K562 (cell line): ENCODE data around the gene AGL. TPM values are rescaled to one million over a fixed set of nuclear protein-coding genes. Genes with fewer than 3 reads are reported as not detected.

ENCODE experiments used
- ARID4B ChIP-seq: sonication (generic); formaldehyde crosslinking; IDR thresholded peaks from 2 replicates; pipeline ENCODE4 v1.8.0; 2022; ENCODE audit warnings: mild to moderate bottlenecking, missing genetic modification reagents
- CREB1 ChIP-seq, 2 experiments: sonication (generic) in 1 of 2; formaldehyde crosslinking in 1 of 2; IDR thresholded peaks; 2 replicates each; pipeline versions ENCODE4 v1.6.1 to v1.8.0; 2012 to 2022; ENCODE audit warnings: inconsistent platforms in 1 of 2, mild to moderate bottlenecking in 1 of 2, missing genetic modification reagents in 1 of 2, moderate library complexity in 1 of 2
- CSDE1 ChIP-seq, 2 experiments: fragments of 450-650 bp; IDR thresholded peaks; 2 replicates each; pipeline ENCODE4 v1.6.1; 2016; ENCODE audit warnings: mild to moderate bottlenecking in 1 of 2
- EGR1 ChIP-seq: fragments of 450-650 bp; conservative IDR thresholded peaks from 2 replicates; pipeline ENCODE4 v1.6.1; 2017; ENCODE audit warnings: mild to moderate bottlenecking
- ELF2 ChIP-seq: fragments of 250-450 bp; sonication (Bioruptor Pico); IDR thresholded peaks from 2 replicates; pipeline ENCODE4 v1.5.0; 2021; ENCODE audit warnings: mild to moderate bottlenecking
- HDAC6 ChIP-seq: IDR thresholded peaks from 2 replicates; pipeline ENCODE4 v1.6.1; 2012; ENCODE audit warnings: low read depth, mild to moderate bottlenecking, control low read depth, inconsistent platforms, low read length, moderate library complexity
- HNRNPH1 ChIP-seq: fragments of 200-400 bp; formaldehyde crosslinking; optimal IDR thresholded peaks from 2 replicates; pipeline ENCODE3; 2017; ENCODE audit warnings: low read depth, mild to moderate bottlenecking, low read length, moderate library complexity
- MCM5 ChIP-seq: fragments of 450-650 bp; IDR thresholded peaks from 2 replicates; pipeline ENCODE4 v1.6.1; 2016; ENCODE audit warnings: low read depth
- MIER1 ChIP-seq: fragments of 450-650 bp; IDR thresholded peaks from 2 replicates; pipeline ENCODE4 v1.6.1; 2016; ENCODE audit warnings: antibody characterized with exemption, mild to moderate bottlenecking, low read depth
- NFYB ChIP-seq: IDR thresholded peaks from 2 replicates; pipeline ENCODE4 v1.6.1; 2011; ENCODE audit warnings: mild to moderate bottlenecking, moderate library complexity; ENCODE audit not compliant: insufficient read length; ENCODE audit errors: extremely low read depth
- PBX2 ChIP-seq, 2 experiments: IDR thresholded peaks in 1 of 2; conservative IDR thresholded peaks in 1 of 2; 2 replicates each; pipeline ENCODE4 v1.6.1; 2016; ENCODE audit warnings: low read depth in 2 of 2, mild to moderate bottlenecking in 1 of 2, missing compliant biosample characterization in 1 of 2, missing genetic modification characterization in 1 of 2, moderate library complexity in 1 of 2
- SAP30 ChIP-seq: fragments of 200-600 bp; sonication (generic); IDR thresholded peaks from 2 replicates; pipeline ENCODE4 v1.6.1; 2012; ENCODE audit warnings: borderline replicate concordance, low read depth, mild to moderate bottlenecking, moderate library complexity, low read length, control low read depth, inconsistent platforms; ENCODE audit not compliant: insufficient read depth, poor library complexity, severe bottlenecking
- SMARCA4 ChIP-seq: fragments of 450-650 bp; IDR thresholded peaks from 2 replicates; pipeline ENCODE4 v1.6.1; 2016
- ZBTB1 ChIP-seq: sonication (generic); formaldehyde crosslinking; IDR thresholded peaks from 2 replicates; pipeline ENCODE4 v1.8.1; 2023; ENCODE audit warnings: missing genetic modification reagents, low read depth, mild to moderate bottlenecking, borderline replicate concordance
- ZNF324 ChIP-seq: fragments of 250-450 bp; sonication (Bioruptor Pico); IDR thresholded peaks from 2 replicates; pipeline ENCODE4 v1.4.0; 2020; ENCODE audit warnings: mild to moderate bottlenecking
- ZNF778 ChIP-seq: fragments of 450-650 bp; formaldehyde crosslinking; IDR thresholded peaks from 2 replicates; pipeline ENCODE4 v1.4.0; 2020; ENCODE audit warnings: mild to moderate bottlenecking, moderate library complexity
- ZSCAN29 ChIP-seq: fragments of 450-650 bp; IDR thresholded peaks from 2 replicates; pipeline ENCODE4 v1.6.1; 2017
- polyA plus RNA-seq, 8 experiments: library from polyadenylated mRNA; depleted of rRNA in 4 of 8; stranded (reverse) in 5 of 8; unstranded in 3 of 8; fragments of >200 nt; fragmentation: Nextera tagmentation in 2 of 8; fragmentation: Illumina TruSeq in 1 of 8; extraction: Ambion mirVana in 2 of 8; extraction: Trizol in 1 of 8; gene quantifications; 2 replicates each; pipeline versions ENCODE4 v1.2.1 to v1.2.3, GENCODE V29; 2011 to 2014; ENCODE audit warnings: inconsistent platforms in 1 of 8, missing spikeins in 1 of 8
- total RNA-seq, 7 experiments: library from RNA; depleted of rRNA in 6 of 7; stranded (reverse); fragments of >200 nt in 6 of 7; fragmentation: Illumina TruSeq in 2 of 7; extraction: Trizol in 2 of 7; gene quantifications; 2 replicates each; pipeline versions ENCODE4 v1.2.1 to v1.2.3, GENCODE V29; 2011 to 2021; ENCODE audit warnings: low replicate concordance in 1 of 7

The AGL gene
- total and polyA plus RNA-seq, 9 of the 15 experiments (the other 6 are each of a cell fraction or from before 2014, with no cell fraction given): 6.3 to 20.4 (median 12.4) TPM

DNA sequence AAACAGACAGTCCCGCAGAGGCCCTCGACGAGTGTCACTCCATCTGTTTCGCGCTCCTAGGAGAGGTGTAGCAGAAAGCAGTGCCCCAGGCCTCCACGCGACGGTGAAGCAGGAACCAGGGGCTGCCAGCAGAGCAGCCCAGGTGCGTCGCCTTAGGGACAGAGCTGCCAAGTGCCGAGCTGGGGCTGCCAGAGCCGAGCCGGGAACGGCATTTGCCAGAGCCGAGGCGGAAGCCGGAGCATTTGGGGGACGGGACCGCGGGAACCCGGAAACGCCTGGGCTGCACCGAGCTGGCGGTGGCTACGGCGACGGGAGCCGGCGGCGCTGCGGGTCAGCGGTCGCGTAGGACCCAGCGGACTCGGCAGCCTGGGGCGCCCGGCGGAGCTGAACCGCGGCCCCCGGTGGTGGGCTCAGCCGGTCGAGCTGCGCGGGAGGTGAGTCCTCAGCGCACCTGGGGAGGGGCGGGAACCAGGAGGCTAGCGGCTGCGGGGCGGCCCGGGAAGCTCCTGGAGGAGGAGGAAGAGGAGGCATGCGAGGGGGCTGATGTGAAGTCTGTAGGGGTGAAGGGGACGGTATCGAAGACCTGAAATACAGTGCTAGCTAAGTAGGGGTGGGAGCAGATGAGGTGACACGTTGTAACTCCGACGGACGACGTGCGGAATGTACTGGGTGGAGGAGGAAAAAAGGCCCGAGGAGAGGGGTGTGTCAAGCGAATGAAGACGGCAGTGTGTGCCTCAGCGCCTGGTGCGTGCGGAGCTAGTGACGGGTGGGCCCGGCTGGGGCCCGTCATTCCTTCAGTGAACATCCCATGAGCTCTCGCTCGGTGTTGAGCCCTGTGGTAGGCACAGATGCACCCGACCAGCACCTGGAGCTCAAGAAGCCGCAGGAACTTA, 119.8 kb downstream of the AGL start, which contains the start of gene SLC35A3 (continued):
- TF ChIP-seq SMARCA4 (no peak), CREB1 (IDR thresholded peaks at IDR 0.05) (peak; percentile 30; the same call in 1 of the 2 replicates), CREB1 (CRISPR knock-in tag; IDR thresholded peaks at IDR 0.05) (peak; percentile 40), ZNF324 (CRISPR knock-in tag) (no peak), ZBTB1 (peak; percentile 51; the same call in 1 of the 2 replicates), CSDE1 (IDR thresholded peaks at IDR 0.05) (no peak), MCM5 (no peak), EGR1 (no peak), HNRNPH1 (no peak), ZSCAN29 (0 out of 2 replicates have a peak, but pooled peaks have one; percentile 31), ARID4B (CRISPR knock-in tag) (peak; percentile 92), MIER1 (no peak), NFYB (no peak), SAP30 (peak; percentile 98), ELF2 (peak; percentile 98), PBX2 (CRISPR knock-in tag; IDR thresholded peaks at IDR 0.05; ENCODE audit: low read depth) (0 out of 2 replicates have a peak, but pooled peaks have one; percentile 22), PBX2 (tag; conservative IDR thresholded peaks at IDR 0.05; ENCODE audit: low read depth) (no peak), HDAC6 (no peak), ZNF778 (CRISPR knock-in tag) (no peak)
